Right atrium auricular region (tissue), 2 donors: Measurements from ENCODE around the gene ETAA1. TPM values are rescaled to one million over a fixed set of nuclear protein-coding genes. Genes with fewer than 3 reads are reported as not detected.

ENCODE experiments used
- DNase-seq: peaks from one replicate; pipeline ENCODE4 v3.0.0-alpha.2; 2019; ENCODE audit warnings: low spot score
- H3K27ac ChIP-seq, 2 donors: fragments of 200-600 bp; sonication (generic); 1 replicate in 1 of 2; 2 replicates in 1 of 2; pipeline ENCODE4 v1.5.1; 2016 to 2019
- H3K27me3 ChIP-seq, 2 donors: fragments of 200-600 bp; sonication (generic); one replicate each; pipeline versions ENCODE4 v1.5.1 to v1.6.0; 2017 to 2019
- H3K36me3 ChIP-seq: fragments of 200-600 bp; sonication (generic); one replicate; pipeline ENCODE4 v1.5.1; 2016
- H3K4me1 ChIP-seq, 2 donors: fragments of 200-600 bp; sonication (generic); one replicate each; pipeline versions ENCODE4 v1.5.1 to v1.6.0; 2017 to 2019
- H3K4me3 ChIP-seq, 2 donors: fragments of 200-600 bp; sonication (generic); 1 replicate in 1 of 2; 2 replicates in 1 of 2; pipeline ENCODE4 v1.5.1; 2017 to 2019; ENCODE audit warnings: mild to moderate bottlenecking in 1 of 2, moderate library complexity in 1 of 2
- H3K9me3 ChIP-seq, 2 donors: fragments of 200-600 bp; sonication (generic); one replicate each; pipeline ENCODE4 v1.5.1; 2019
- total RNA-seq, 2 donors: library from RNA; depleted of rRNA; stranded (reverse); fragments of >200 nt; gene quantifications; one replicate each; pipeline ENCODE4 v1.1.0, GENCODE V29; 2016
- TF ChIP-seq, protein P1 (sequence below), 2 donors: fragments of 200-600 bp; sonication (generic); IDR thresholded peaks; one replicate each; pipeline ENCODE4 v1.5.1; 2019; ENCODE audit warnings: antibody characterized with exemption in 2 of 2

Gene ETAA1
- total RNA-seq, 2 donors from 2014 or later, result 7.0 to 7.7 TPM

- Histone ChIP-seq H3K9me3 (no peaks in the 10 kb centered on the region), H3K27ac (no peak overlapping the region), H3K36me3 (no peaks in the 10 kb centered on the region), H3K4me3 (no peak overlapping the region), H3K27me3 (no peaks in the 10 kb centered on the region), H3K4me1 (peaks cover 0 to 18% of the 10 kb centered on the region in 2 donors)
- no peak for DNase-seq
- TF ChIP-seq, protein P1, sequence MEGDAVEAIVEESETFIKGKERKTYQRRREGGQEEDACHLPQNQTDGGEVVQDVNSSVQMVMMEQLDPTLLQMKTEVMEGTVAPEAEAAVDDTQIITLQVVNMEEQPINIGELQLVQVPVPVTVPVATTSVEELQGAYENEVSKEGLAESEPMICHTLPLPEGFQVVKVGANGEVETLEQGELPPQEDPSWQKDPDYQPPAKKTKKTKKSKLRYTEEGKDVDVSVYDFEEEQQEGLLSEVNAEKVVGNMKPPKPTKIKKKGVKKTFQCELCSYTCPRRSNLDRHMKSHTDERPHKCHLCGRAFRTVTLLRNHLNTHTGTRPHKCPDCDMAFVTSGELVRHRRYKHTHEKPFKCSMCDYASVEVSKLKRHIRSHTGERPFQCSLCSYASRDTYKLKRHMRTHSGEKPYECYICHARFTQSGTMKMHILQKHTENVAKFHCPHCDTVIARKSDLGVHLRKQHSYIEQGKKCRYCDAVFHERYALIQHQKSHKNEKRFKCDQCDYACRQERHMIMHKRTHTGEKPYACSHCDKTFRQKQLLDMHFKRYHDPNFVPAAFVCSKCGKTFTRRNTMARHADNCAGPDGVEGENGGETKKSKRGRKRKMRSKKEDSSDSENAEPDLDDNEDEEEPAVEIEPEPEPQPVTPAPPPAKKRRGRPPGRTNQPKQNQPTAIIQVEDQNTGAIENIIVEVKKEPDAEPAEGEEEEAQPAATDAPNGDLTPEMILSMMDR (IDR thresholded peaks at IDR 0.05), result no peak
Measured at GRCh38 chr2:67394734-67395133, 2.4 kb upstream of the ETAA1 start.

DNA sequence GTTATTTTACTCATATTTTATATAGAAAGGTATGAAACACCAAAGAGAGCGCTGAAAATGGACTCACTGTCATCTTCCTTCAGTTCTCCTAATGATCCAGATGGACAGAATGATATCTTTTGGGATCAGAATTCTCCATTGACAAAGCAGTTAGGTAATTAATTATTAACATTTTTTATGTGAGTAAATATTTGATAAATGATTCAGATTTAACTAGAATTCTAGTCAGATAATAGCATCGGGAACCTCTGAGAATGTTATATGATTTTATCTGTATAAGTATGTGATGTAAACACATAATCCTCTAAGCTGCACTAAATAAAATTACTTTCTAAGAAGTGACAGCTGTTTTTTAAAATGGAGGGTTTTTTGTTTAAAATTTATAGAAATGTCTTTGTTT lies 2.0 kb downstream of the ETAA1 start:
- Histone ChIP-seq H3K27ac (no peak overlapping the region), H3K9me3 (no peaks in the 10 kb centered on the region), H3K27me3 (no peaks in the 10 kb centered on the region), H3K36me3 (peaks cover 18% of the 10 kb centered on the region), H3K4me1 (peaks cover 0 to 13% of the 10 kb centered on the region in 2 donors), H3K4me3 (no peak overlapping the region)
- DNase-seq, result no peak
- TF ChIP-seq, protein P1 (IDR thresholded peaks at IDR 0.05), result no peak

DNA sequence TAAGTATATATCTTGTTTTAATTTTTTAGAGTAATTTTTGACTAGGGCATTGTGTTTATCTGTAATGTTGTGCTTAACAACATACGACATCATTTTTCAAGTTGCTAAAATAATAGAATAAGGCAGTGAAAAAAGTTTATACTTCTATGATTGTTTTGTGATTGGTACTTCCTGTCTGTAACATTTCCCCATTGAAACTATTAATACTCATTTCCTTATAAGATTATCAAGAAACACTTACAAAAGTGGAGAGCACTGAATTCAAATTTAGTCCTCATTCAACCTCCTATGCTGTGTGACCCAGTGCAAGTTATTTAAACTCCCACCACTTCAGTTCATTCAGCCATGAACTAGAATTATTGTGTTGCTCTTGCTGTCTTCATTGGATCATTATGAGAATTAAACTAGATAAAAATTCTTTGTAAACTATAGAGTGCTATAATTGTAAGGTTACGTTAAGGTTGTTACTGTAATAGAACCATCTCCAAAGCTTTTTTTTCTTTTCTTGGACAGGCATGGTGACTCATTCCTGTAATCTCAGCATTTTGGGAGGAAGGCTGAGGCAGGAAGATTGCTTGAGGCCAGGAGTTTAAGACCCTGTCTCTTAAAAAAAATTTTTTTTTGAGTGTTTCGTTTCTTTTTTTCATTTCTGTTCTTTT lies 2.8 kb downstream of the ETAA1 start:
- Histone ChIP-seq H3K4me1 (peaks cover 0 to 13% of the 10 kb centered on the region in 2 donors), H3K9me3 (no peaks in the 10 kb centered on the region), H3K27me3 (no peaks in the 10 kb centered on the region), H3K27ac (no peak overlapping the region), H3K4me3 (no peak overlapping the region), H3K36me3 (peaks cover 25% of the 10 kb centered on the region)
- TF ChIP-seq, protein P1 (IDR thresholded peaks at IDR 0.05), result no peak
- no peak for DNase-seq

- no peak for DNase-seq
- peaks cover 0 to 13% of the 10 kb centered on the region in 2 donors for H3K4me1 ChIP-seq
- H3K4me3 ChIP-seq, result no peak overlapping the region
- TF ChIP-seq, protein P1 (IDR thresholded peaks at IDR 0.05), result no peak
- no peaks in the 10 kb centered on the region for H3K9me3 ChIP-seq
- peaks cover 32% of the 10 kb centered on the region for H3K36me3 ChIP-seq
- no peak overlapping the region for H3K27ac ChIP-seq
- H3K27me3 ChIP-seq, result no peaks in the 10 kb centered on the region
Measured at GRCh38 chr2:67400560-67401485, 3.7 kb downstream of the ETAA1 start.

- no peak overlapping the region for H3K27ac ChIP-seq
- H3K9me3 ChIP-seq, result no peaks in the 10 kb centered on the region
- no peaks in the 10 kb centered on the region for H3K4me1 ChIP-seq
- DNase-seq, result no peak
- H3K27me3 ChIP-seq, result no peaks in the 10 kb centered on the region
- TF ChIP-seq, protein P1 (IDR thresholded peaks at IDR 0.05), result no peak
- H3K36me3 ChIP-seq, result peaks cover 21% of the 10 kb centered on the region
- H3K4me3 ChIP-seq, result no peak overlapping the region
Measured at GRCh38 chr2:67408346-67408745, 11.2 kb downstream of the ETAA1 start.
